Measurements from ENCODE around the gene DNAH17. TPM values are rescaled to one million over a fixed set of nuclear protein-coding genes. Genes with fewer than 3 reads are reported as not detected.

Gene DNAH17
- total RNA-seq, 1 donor from 2014 or later: 1.3 TPM

GRCh38 chr17:78496311-78496710 is 80.9 kb downstream of the DNAH17 start:
- Mint-ChIP-seq H3K27me3 (ENCODE audit: unreplicated experiment) (peaks cover 8% of the 10 kb centered on the region), H3K27ac (ENCODE audit: unreplicated experiment) (no peak overlapping the region), H3K36me3 (ENCODE audit: unreplicated experiment) (no peaks in the 10 kb centered on the region), H3K4me1 (ENCODE audit: low read depth, unreplicated experiment) (peaks cover 8% of the 10 kb centered on the region), H3K4me3 (ENCODE audit: unreplicated experiment) (no peak overlapping the region), H3K9me3 (ENCODE audit: unreplicated experiment) (no peaks in the 10 kb centered on the region)
- DNase-seq: no peak
- TF ChIP-seq CTCF (IDR thresholded peaks at IDR 0.05; ENCODE audit: partially characterized antibody, unreplicated experiment): no peak

GRCh38 chr17:78495634-78496033 is 81.6 kb downstream of the DNAH17 start:
- Mint-ChIP-seq H3K9me3 (ENCODE audit: unreplicated experiment) (no peaks in the 10 kb centered on the region), H3K27me3 (ENCODE audit: unreplicated experiment) (peaks cover 10% of the 10 kb centered on the region), H3K4me3 (ENCODE audit: unreplicated experiment) (no peak overlapping the region), H3K4me1 (ENCODE audit: low read depth, unreplicated experiment) (peaks cover 11% of the 10 kb centered on the region), H3K27ac (ENCODE audit: unreplicated experiment) (no peak overlapping the region), H3K36me3 (ENCODE audit: unreplicated experiment) (no peaks in the 10 kb centered on the region)
- DNase-seq: no peak
- no peak for TF ChIP-seq CTCF (IDR thresholded peaks at IDR 0.05; ENCODE audit: partially characterized antibody, unreplicated experiment)

- H3K27ac Mint-ChIP-seq (ENCODE audit: unreplicated experiment): no peak overlapping the region
- peaks cover 17% of the 10 kb centered on the region for H3K4me1 Mint-ChIP-seq (ENCODE audit: low read depth, unreplicated experiment)
- no peaks in the 10 kb centered on the region for H3K36me3 Mint-ChIP-seq (ENCODE audit: unreplicated experiment)
- peaks cover 10% of the 10 kb centered on the region for H3K27me3 Mint-ChIP-seq (ENCODE audit: unreplicated experiment)
- DNase-seq: no peak
- no peak overlapping the region for H3K4me3 Mint-ChIP-seq (ENCODE audit: unreplicated experiment)
- no peaks in the 10 kb centered on the region for H3K9me3 Mint-ChIP-seq (ENCODE audit: unreplicated experiment)
- TF ChIP-seq CTCF (IDR thresholded peaks at IDR 0.05; ENCODE audit: partially characterized antibody, unreplicated experiment): no peak
Observed at GRCh38 chr17:78494696-78495330, 82.4 kb downstream of the DNAH17 start.

GRCh38 chr17:78493853-78494695 is 83.1 kb downstream of the DNAH17 start:
- no peak for DNase-seq
- Mint-ChIP-seq H3K27ac (ENCODE audit: unreplicated experiment) (no peak overlapping the region), H3K4me3 (ENCODE audit: unreplicated experiment) (no peak overlapping the region)

More at GRCh38 chr17:78493853-78494695, 83.1 kb downstream of the DNAH17 start:
- H3K9me3 Mint-ChIP-seq (ENCODE audit: unreplicated experiment): no peaks in the 10 kb centered on the region
- TF ChIP-seq CTCF (IDR thresholded peaks at IDR 0.05; ENCODE audit: partially characterized antibody, unreplicated experiment): no peak
- no peaks in the 10 kb centered on the region for H3K36me3 Mint-ChIP-seq (ENCODE audit: unreplicated experiment)
- peaks cover 10% of the 10 kb centered on the region for H3K27me3 Mint-ChIP-seq (ENCODE audit: unreplicated experiment)
- H3K4me1 Mint-ChIP-seq (ENCODE audit: low read depth, unreplicated experiment): peaks cover 20% of the 10 kb centered on the region
